NT2/D1 (cell line): ENCODE data around the gene GID4.

Source experiments
- SUZ12 ChIP-seq: IDR thresholded peaks from 2 replicates; pipeline ENCODE4 v1.6.1; 2011; ENCODE audit not compliant: insufficient read length, insufficient read depth; ENCODE audit errors: extremely low read depth
- YY1 ChIP-seq: IDR thresholded peaks from 2 replicates; pipeline ENCODE4 v1.6.1; 2011; ENCODE audit not compliant: insufficient read length, insufficient read depth
- ZNF274 ChIP-seq: IDR thresholded peaks from 2 replicates; pipeline ENCODE4 v1.6.1; 2011; ENCODE audit warnings: mild to moderate bottlenecking, low read depth, low read length

DNA sequence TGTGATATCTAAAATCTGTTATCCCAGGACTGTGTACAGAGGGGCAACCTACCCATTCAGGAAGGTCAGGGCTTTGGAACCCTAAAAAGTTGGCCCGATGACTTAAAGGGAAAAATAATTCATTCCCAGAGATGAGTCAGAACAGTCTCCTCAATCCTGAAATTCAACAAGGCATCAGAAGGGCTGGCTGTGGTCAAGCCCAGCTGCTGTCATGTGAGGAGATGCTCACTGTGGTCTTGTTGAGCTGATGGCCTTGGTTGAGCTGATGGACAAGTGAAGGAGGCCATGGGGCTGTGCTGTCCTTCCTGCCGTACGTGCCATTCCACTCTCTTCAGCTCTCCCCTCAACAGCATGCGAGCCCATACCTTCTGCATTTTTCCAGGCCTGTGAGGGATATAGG is 27.7 kb downstream of the GID4 start:
- no peak for TF ChIP-seq YY1
- TF ChIP-seq ZNF274 = no peak
- TF ChIP-seq SUZ12 = no peak
